22Rv1 (cell line): ENCODE results near the gene MXRA7.

ENCODE experiments used
- ZFX ChIP-seq: fragments of 450-650 bp; IDR thresholded peaks from 2 replicates; pipeline ENCODE4 v1.6.1; 2017; ENCODE audit warnings: antibody characterized with exemption, borderline replicate concordance
- TF ChIP-seq, protein P1 (sequence below): fragments of 450-650 bp; IDR thresholded peaks from 2 replicates; pipeline ENCODE4 v1.5.1; 2017; ENCODE audit warnings: mild to moderate bottlenecking

GRCh38 chr17:76720941-76721340, 10.2 kb upstream of the MXRA7 start:
- TF ChIP-seq, protein P1, sequence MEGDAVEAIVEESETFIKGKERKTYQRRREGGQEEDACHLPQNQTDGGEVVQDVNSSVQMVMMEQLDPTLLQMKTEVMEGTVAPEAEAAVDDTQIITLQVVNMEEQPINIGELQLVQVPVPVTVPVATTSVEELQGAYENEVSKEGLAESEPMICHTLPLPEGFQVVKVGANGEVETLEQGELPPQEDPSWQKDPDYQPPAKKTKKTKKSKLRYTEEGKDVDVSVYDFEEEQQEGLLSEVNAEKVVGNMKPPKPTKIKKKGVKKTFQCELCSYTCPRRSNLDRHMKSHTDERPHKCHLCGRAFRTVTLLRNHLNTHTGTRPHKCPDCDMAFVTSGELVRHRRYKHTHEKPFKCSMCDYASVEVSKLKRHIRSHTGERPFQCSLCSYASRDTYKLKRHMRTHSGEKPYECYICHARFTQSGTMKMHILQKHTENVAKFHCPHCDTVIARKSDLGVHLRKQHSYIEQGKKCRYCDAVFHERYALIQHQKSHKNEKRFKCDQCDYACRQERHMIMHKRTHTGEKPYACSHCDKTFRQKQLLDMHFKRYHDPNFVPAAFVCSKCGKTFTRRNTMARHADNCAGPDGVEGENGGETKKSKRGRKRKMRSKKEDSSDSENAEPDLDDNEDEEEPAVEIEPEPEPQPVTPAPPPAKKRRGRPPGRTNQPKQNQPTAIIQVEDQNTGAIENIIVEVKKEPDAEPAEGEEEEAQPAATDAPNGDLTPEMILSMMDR, result no peak
- TF ChIP-seq ZFX, result no peak
